Measurements from ENCODE around the gene SLC10A1.
"Not testable (repeated sequence)": the region's sequence is repeated elsewhere in the genome, so short reads cannot be mapped to it uniquely, and the experiment has no call there.

SLC10A1 gene

GRCh38 chr14:69796797-69797500, at the start of gene SLC10A1:
SLC10A1 (minus strand) TSS chr14:69797241; CDS start chr14:69797155, 86 bp downstream.
- in situ Hi-C loops (cut with MboI; ENCODE audit: low pct_unique_long_range_greater_than_20kb, low sequenced_read_pairs): no loop called here

GRCh38 chr14:69845787-69846186, 48.7 kb upstream of the SLC10A1 start:
- in situ Hi-C loops (cut with MboI; ENCODE audit: low pct_unique_long_range_greater_than_20kb, low sequenced_read_pairs): loop anchor here (25.0 kb wide), 1 partner anchor 167 kb away; no protein-coding TSS in a partner anchor
- DNase-seq: no peak

More at GRCh38 chr14:69796797-69797500, at the start of gene SLC10A1:
- DNase-seq: no peak

GRCh38 chr14:69845050-69845581, 48.1 kb upstream of the SLC10A1 start:
- in situ Hi-C loops (cut with MboI; ENCODE audit: low pct_unique_long_range_greater_than_20kb, low sequenced_read_pairs): loop anchor here (25.0 kb wide), 1 partner anchor 167 kb away; no protein-coding TSS in a partner anchor
- no peak for DNase-seq

GRCh38 chr14:69844171-69844570, 47.1 kb upstream of the SLC10A1 start:
- in situ Hi-C loops (cut with MboI; ENCODE audit: low pct_unique_long_range_greater_than_20kb, low sequenced_read_pairs): loop anchor here (25.0 kb wide), 1 partner anchor 168 kb away; no protein-coding TSS in a partner anchor
- no peak for DNase-seq

GRCh38 chr14:69842686-69843420, 45.8 kb upstream of the SLC10A1 start:
- DNase-seq: no peak
- in situ Hi-C loops (cut with MboI; ENCODE audit: low pct_unique_long_range_greater_than_20kb, low sequenced_read_pairs): loop anchor here (25.0 kb wide), 1 partner anchor 169 kb away; no protein-coding TSS in a partner anchor

- in situ Hi-C loops (cut with MboI; ENCODE audit: low pct_unique_long_range_greater_than_20kb, low sequenced_read_pairs): loop anchor here (25.0 kb wide), 1 partner anchor 171 kb away; no protein-coding TSS in a partner anchor
- DNase-seq: no peak
These were observed 44.6 kb upstream of the SLC10A1 start for GRCh38 chr14:69841656-69842055.

GRCh38 chr14:69839661-69840060, 42.6 kb upstream of the SLC10A1 start:
- in situ Hi-C loops (cut with MboI; ENCODE audit: low pct_unique_long_range_greater_than_20kb, low sequenced_read_pairs): loop anchor here (25.0 kb wide), 1 partner anchor 173 kb away; no protein-coding TSS in a partner anchor
- no peak for DNase-seq

GRCh38 chr14:69838881-69839416, 41.9 kb upstream of the SLC10A1 start:
- in situ Hi-C loops (cut with MboI; ENCODE audit: low pct_unique_long_range_greater_than_20kb, low sequenced_read_pairs): loop anchor here (25.0 kb wide), 1 partner anchor 173 kb away; no protein-coding TSS in a partner anchor
- no peak for DNase-seq

- no peak for DNase-seq
- in situ Hi-C loops (cut with MboI; ENCODE audit: low pct_unique_long_range_greater_than_20kb, low sequenced_read_pairs): loop anchor here (25.0 kb wide), 1 partner anchor 183 kb away; no protein-coding TSS in a partner anchor
These were observed 31.8 kb upstream of the SLC10A1 start for GRCh38 chr14:69828879-69829278.

- DNase-seq: no peak
- in situ Hi-C loops (cut with MboI; ENCODE audit: low pct_unique_long_range_greater_than_20kb, low sequenced_read_pairs): loop anchor here (25.0 kb wide), 1 partner anchor 184 kb away; no protein-coding TSS in a partner anchor
These were observed 31.3 kb upstream of the SLC10A1 start for GRCh38 chr14:69828354-69828753.

GRCh38 chr14:69827560-69827959, 30.5 kb upstream of the SLC10A1 start:
- DNase-seq: no peak
- in situ Hi-C loops (cut with MboI; ENCODE audit: low pct_unique_long_range_greater_than_20kb, low sequenced_read_pairs): loop anchor here (25.0 kb wide), 1 partner anchor 185 kb away; no protein-coding TSS in a partner anchor

GRCh38 chr14:69822456-69822855, 25.4 kb upstream of the SLC10A1 start:
- no peak for DNase-seq
- in situ Hi-C loops (cut with MboI; ENCODE audit: low pct_unique_long_range_greater_than_20kb, low sequenced_read_pairs): loop anchor here (25.0 kb wide), 1 partner anchor 490 kb away; no protein-coding TSS in a partner anchor

GRCh38 chr14:69820991-69821390, 23.9 kb upstream of the SLC10A1 start:
- DNase-seq: no peak
- in situ Hi-C loops (cut with MboI; ENCODE audit: low pct_unique_long_range_greater_than_20kb, low sequenced_read_pairs): loop anchor here (25.0 kb wide), 1 partner anchor 491 kb away; no protein-coding TSS in a partner anchor

- DNase-seq: no peak
- in situ Hi-C loops (cut with MboI; ENCODE audit: low pct_unique_long_range_greater_than_20kb, low sequenced_read_pairs): loop anchor here (25.0 kb wide), 1 partner anchor 493 kb away; no protein-coding TSS in a partner anchor
These were observed 22.6 kb upstream of the SLC10A1 start for GRCh38 chr14:69819607-69820006.

- peak; percentile 84 for DNase-seq
- in situ Hi-C loops (cut with MboI; ENCODE audit: low pct_unique_long_range_greater_than_20kb, low sequenced_read_pairs): loop anchor here (25.0 kb wide), 1 partner anchor 494 kb away; no protein-coding TSS in a partner anchor
These were observed 21.7 kb upstream of the SLC10A1 start for GRCh38 chr14:69818758-69819191.

- no peak for DNase-seq
- in situ Hi-C loops (cut with MboI; ENCODE audit: low pct_unique_long_range_greater_than_20kb, low sequenced_read_pairs): loop anchor here (25.0 kb wide), 1 partner anchor 496 kb away; no protein-coding TSS in a partner anchor
These were observed 19.2 kb upstream of the SLC10A1 start for GRCh38 chr14:69816216-69816615.

- DNase-seq: no peak
- in situ Hi-C loops (cut with MboI; ENCODE audit: low pct_unique_long_range_greater_than_20kb, low sequenced_read_pairs): loop anchor here (25.0 kb wide), 1 partner anchor 497 kb away; no protein-coding TSS in a partner anchor
These were observed 18.5 kb upstream of the SLC10A1 start for GRCh38 chr14:69815556-69815955.

- in situ Hi-C loops (cut with MboI; ENCODE audit: low pct_unique_long_range_greater_than_20kb, low sequenced_read_pairs): loop anchor here (25.0 kb wide), 1 partner anchor 498 kb away; no protein-coding TSS in a partner anchor
- DNase-seq: no peak
These were observed 17.4 kb upstream of the SLC10A1 start for GRCh38 chr14:69814397-69814796.

- in situ Hi-C loops (cut with MboI; ENCODE audit: low pct_unique_long_range_greater_than_20kb, low sequenced_read_pairs): loop anchor here (25.0 kb wide), 1 partner anchor 499 kb away; no protein-coding TSS in a partner anchor
- DNase-seq: not testable (repeated sequence)
These were observed 16.3 kb upstream of the SLC10A1 start for GRCh38 chr14:69813346-69813745.

Measured in KBM-7 (cell line).